PC-3 (cell line): ENCODE measurements around the gene TRA2B. TPM values are rescaled to one million over a fixed set of nuclear protein-coding genes. Genes with fewer than 3 reads are reported as not detected.
A peak's percentile ranks its signal among the peaks of the same experiment; 100 is the strongest.

Experiments
- ATAC-seq: fragments of 200-7000 bp; cut with Tn5 transposase; 2 replicates; pipeline ENCODE4 v1.9.1; 2020; ENCODE audit warnings: mild to moderate bottlenecking, moderate library complexity
- BruUV-seq: library from RNA; stranded (reverse); fragments of 400-500 nt; replicated peaks from 2 replicates; lab custom pipeline; 2021; lab: Mats Ljungman, UMichigan
- CTCF ChIA-PET: fragments of 300-600 bp; sonication (Branson Sonifier 250); formaldehyde crosslinking; loops from one replicate; lab custom pipeline; 2022; ENCODE audit warnings: antibody characterized with exemption; lab: Charles Lee
- POLR2A ChIA-PET: fragments of 300-600 bp; sonication (Branson Sonifier 250); formaldehyde crosslinking; loops from one replicate; lab custom pipeline; 2022; ENCODE audit warnings: antibody characterized with exemption; ENCODE audit not compliant: unreplicated experiment; lab: Charles Lee
- DNase-seq: peaks from one replicate; pipeline ENCODE4 v3.0.0-alpha.2; 2015
- H2AFZ ChIP-seq: fragments of 300-600 bp; sonication (generic); 2 replicates; pipeline ENCODE4 v1.6.0; 2016; ENCODE audit warnings: antibody characterized with exemption, low read length
- H3F3A ChIP-seq: fragments of 300-600 bp; sonication (generic); one replicate; pipeline ENCODE4 v1.6.0; 2017; ENCODE audit warnings: antibody characterized with exemption, low read length, control low read depth, mild to moderate bottlenecking; ENCODE audit not compliant: unreplicated experiment
- H3K27ac ChIP-seq: fragments of 300-600 bp; sonication (generic); 2 replicates; pipeline ENCODE4 v1.5.1; 2016; ENCODE audit warnings: mild to moderate bottlenecking, low read length
- H3K27me3 ChIP-seq: fragments of 300-600 bp; sonication (generic); 2 replicates; pipeline ENCODE4 v1.6.1; 2016; ENCODE audit warnings: low read length, mixed read lengths
- H3K36me3 ChIP-seq: fragments of 300-600 bp; sonication (generic); 2 replicates; pipeline ENCODE4 v1.6.1; 2016; ENCODE audit warnings: low read depth, mixed run types, low read length, mixed read lengths
- H3K4me1 ChIP-seq: fragments of 300-600 bp; sonication (generic); 2 replicates; pipeline ENCODE4 v1.5.1; 2016; ENCODE audit warnings: low read length; ENCODE audit not compliant: insufficient read depth
- H3K4me2 ChIP-seq: fragments of 300-600 bp; sonication (generic); 2 replicates; pipeline ENCODE4 v1.6.0; 2016; ENCODE audit warnings: low read length
- H3K4me3 ChIP-seq: fragments of 300-600 bp; sonication (generic); 2 replicates; pipeline ENCODE4 v1.5.1; 2016; ENCODE audit warnings: mild to moderate bottlenecking, low read length, mixed read lengths
- H3K79me2 ChIP-seq: fragments of 300-600 bp; sonication (generic); 2 replicates; pipeline ENCODE4 v1.6.1; 2017; ENCODE audit warnings: low read length, mixed read lengths
- H3K9ac ChIP-seq: fragments of 300-600 bp; sonication (generic); 2 replicates; pipeline ENCODE4 v1.6.0; 2016; ENCODE audit warnings: mild to moderate bottlenecking, low read length
- H3K9me2 ChIP-seq: fragments of 300-600 bp; sonication (generic); replicated peaks from 2 replicates; pipeline ENCODE4 v1.6.1; 2016; ENCODE audit warnings: mixed run types, low read length, mixed read lengths
- H3K9me3 ChIP-seq: fragments of 300-600 bp; sonication (generic); 2 replicates; pipeline ENCODE4 v1.6.1; 2016; ENCODE audit warnings: low read length, mixed read lengths
- H4K20me1 ChIP-seq: fragments of 300-600 bp; sonication (generic); 2 replicates; pipeline ENCODE4 v1.6.1; 2016; ENCODE audit warnings: low read length, mixed read lengths
- EZH2 ChIP-seq: fragments of 300-600 bp; sonication (generic); IDR thresholded peaks from one replicate; pipeline ENCODE4 v1.6.1; 2017; ENCODE audit warnings: antibody characterized with exemption, mild to moderate bottlenecking, low read length; ENCODE audit not compliant: unreplicated experiment
- EZH2phosphoT487 ChIP-seq: fragments of 300-600 bp; sonication (generic); IDR thresholded peaks from 2 replicates; pipeline ENCODE4 v1.6.1; 2018; ENCODE audit warnings: mild to moderate bottlenecking, antibody characterized with exemption, low read length, borderline replicate concordance
- intact Hi-C: fragments of 100-400 bp; cut with micrococcal nuclease; formaldehyde crosslinking; loops from 2 replicates; pipeline ENCODE4 v1.9.0; 2023
- total RNA-seq: library from RNA; depleted of rRNA; stranded (reverse); fragments of >200 nt; gene quantifications from 2 replicates; pipeline ENCODE4 v1.2.3, GENCODE V29; 2014
- TF ChIP-seq, protein P1 (sequence below): fragments of 300-600 bp; sonication (generic); conservative IDR thresholded peaks from 2 replicates; pipeline ENCODE4 v1.5.1; 2017; ENCODE audit warnings: antibody characterized with exemption, low read depth, mild to moderate bottlenecking, low read length

Gene TRA2B
- total RNA-seq, 1 experiment from 2014 or later: 287 TPM

DNA sequence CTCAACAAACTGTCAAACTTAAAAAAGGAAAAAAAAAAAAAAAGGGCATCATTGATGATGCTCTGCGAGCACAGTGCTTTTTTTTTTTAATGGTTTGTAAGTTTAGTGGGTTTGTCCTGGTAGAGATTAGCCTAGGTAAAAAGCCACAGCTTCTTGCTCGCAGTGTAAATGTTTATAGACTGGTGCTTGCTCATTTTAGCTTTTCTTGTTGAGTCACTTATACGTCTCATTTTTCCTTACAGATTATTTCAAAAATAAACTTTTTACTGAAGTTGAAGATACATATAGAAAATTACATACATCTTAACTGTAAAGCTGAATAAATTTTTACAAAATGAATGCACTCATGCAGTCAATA, 16.5 kb upstream of the TRA2B start:
- Histone ChIP-seq H3K9me3 (no peaks in the 10 kb centered on the region), H3K79me2 (no peaks in the 10 kb centered on the region), H3K27ac (no peak overlapping the region), H4K20me1 (no peaks in the 10 kb centered on the region), H3K4me3 (no peak overlapping the region), H3K4me2 (no peak overlapping the region), H3K27me3 (no peaks in the 10 kb centered on the region), H3F3A (no peaks in the 10 kb centered on the region), H3K36me3 (no peaks in the 10 kb centered on the region), H3K9ac (no peak overlapping the region), H3K9me2 (no peaks in the 10 kb centered on the region), H2AFZ (no peak overlapping the region), H3K4me1 (peaks cover 15% of the 10 kb centered on the region)
- POLR2A ChIA-PET: no interaction called here
- DNase-seq (no peak), ATAC-seq (no peak)
- no peak for TF ChIP-seq EZH2phosphoT487
- TF ChIP-seq, protein P1, sequence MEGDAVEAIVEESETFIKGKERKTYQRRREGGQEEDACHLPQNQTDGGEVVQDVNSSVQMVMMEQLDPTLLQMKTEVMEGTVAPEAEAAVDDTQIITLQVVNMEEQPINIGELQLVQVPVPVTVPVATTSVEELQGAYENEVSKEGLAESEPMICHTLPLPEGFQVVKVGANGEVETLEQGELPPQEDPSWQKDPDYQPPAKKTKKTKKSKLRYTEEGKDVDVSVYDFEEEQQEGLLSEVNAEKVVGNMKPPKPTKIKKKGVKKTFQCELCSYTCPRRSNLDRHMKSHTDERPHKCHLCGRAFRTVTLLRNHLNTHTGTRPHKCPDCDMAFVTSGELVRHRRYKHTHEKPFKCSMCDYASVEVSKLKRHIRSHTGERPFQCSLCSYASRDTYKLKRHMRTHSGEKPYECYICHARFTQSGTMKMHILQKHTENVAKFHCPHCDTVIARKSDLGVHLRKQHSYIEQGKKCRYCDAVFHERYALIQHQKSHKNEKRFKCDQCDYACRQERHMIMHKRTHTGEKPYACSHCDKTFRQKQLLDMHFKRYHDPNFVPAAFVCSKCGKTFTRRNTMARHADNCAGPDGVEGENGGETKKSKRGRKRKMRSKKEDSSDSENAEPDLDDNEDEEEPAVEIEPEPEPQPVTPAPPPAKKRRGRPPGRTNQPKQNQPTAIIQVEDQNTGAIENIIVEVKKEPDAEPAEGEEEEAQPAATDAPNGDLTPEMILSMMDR: no peak
- no peak for TF ChIP-seq EZH2
- intact Hi-C loops: no loop called here
- BruUV-seq: no TSS peak
- CTCF ChIA-PET: interaction anchor here (0.7 to 1.9 kb wide), 3 partner anchors 11 to 14 kb away, joined by 3 to 9 read pairs (median 4); no protein-coding TSS in a partner anchor

DNA sequence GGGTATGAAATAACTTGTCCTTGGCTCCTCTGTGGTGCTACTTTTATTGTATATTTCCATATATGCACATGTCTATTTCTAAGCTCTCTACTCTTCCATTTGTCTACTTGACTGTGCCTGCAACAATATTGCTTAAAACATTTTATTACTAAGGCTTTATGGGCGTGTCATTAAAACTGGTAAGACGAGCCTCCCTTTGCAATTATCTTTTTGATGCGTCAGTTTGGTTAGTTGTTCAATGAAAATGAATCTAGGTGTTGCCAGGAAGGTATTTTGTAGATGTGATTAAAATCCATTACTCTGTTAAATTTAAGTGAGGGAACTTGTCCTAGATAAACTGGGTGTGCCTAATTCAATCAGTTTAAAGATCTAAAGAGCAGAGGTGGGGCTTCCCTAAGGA, 12.9 kb upstream of the TRA2B start:
- ChIA-PET POLR2A (no interaction called here), CTCF (no interaction called here)
- DNase-seq: peak; percentile 59
- H3K4me3 ChIP-seq: no peak overlapping the region
- peak overlapping the region; percentile 41; the same call in 1 of the 2 replicates for H2AFZ ChIP-seq
- no peaks in the 10 kb centered on the region for H3K27me3 ChIP-seq
- H3K79me2 ChIP-seq: no peaks in the 10 kb centered on the region
- no peak overlapping the region for H3K27ac ChIP-seq
- H3K9me2 ChIP-seq: no peaks in the 10 kb centered on the region
- intact Hi-C loops: no loop called here
- no peak; the same call in 1 of the 2 replicates for ATAC-seq
- H3K9me3 ChIP-seq: no peaks in the 10 kb centered on the region
- no peaks in the 10 kb centered on the region for H4K20me1 ChIP-seq
- H3K4me1 ChIP-seq: peaks cover 8% of the 10 kb centered on the region
- peak overlapping the region; percentile 42 for H3K4me2 ChIP-seq
- no TSS peak for BruUV-seq
- TF ChIP-seq EZH2phosphoT487 (no peak), EZH2 (no peak)
- TF ChIP-seq, protein P1: no peak
- no peaks in the 10 kb centered on the region for H3K36me3 ChIP-seq
- no peaks in the 10 kb centered on the region for H3F3A ChIP-seq
- H3K9ac ChIP-seq: no peak overlapping the region

DNA sequence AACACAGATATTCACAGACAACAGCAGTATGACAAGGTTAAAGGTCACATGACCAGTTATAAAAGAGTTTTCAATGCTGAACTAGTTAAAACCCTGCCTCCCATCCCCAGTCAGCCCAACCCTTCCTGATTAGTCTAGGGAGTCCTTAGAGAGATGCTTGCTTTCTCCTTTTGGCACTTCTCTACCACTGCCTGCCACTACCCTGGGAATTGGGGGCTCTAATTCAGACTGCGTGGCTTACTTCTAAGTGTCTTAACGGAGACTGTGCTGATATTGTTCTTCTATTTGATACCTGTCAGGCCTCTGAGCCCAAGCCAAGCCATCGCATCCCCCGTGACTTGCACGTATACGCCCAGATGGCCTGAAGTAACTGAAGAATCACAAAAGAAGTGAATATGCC, 11.7 kb upstream of the TRA2B start:
- TF ChIP-seq, protein P1: no peak
- DNase-seq (no peak), ATAC-seq (no peak)
- POLR2A ChIA-PET: no interaction called here
- peaks cover 8% of the 10 kb centered on the region for H3K4me1 ChIP-seq
- H3K27me3 ChIP-seq: no peaks in the 10 kb centered on the region
- H3K36me3 ChIP-seq: no peaks in the 10 kb centered on the region
- BruUV-seq: no TSS peak
- intact Hi-C loops: no loop called here
- no peaks in the 10 kb centered on the region for H4K20me1 ChIP-seq
- no peaks in the 10 kb centered on the region for H3F3A ChIP-seq
- no peaks in the 10 kb centered on the region for H3K9me3 ChIP-seq
- no peak overlapping the region for H3K4me3 ChIP-seq
- no peaks in the 10 kb centered on the region for H3K9me2 ChIP-seq
- no peak overlapping the region for H3K9ac ChIP-seq
- no peak overlapping the region for H2AFZ ChIP-seq
- no peaks in the 10 kb centered on the region for H3K79me2 ChIP-seq
- no peak overlapping the region for H3K4me2 ChIP-seq
- H3K27ac ChIP-seq: no peak overlapping the region
- CTCF ChIA-PET: no interaction called here
